ENCODE measurements around the gene RTEL1.

RTEL1 gene

GRCh38 chr20:63652192-63652980 is 5.7 kb upstream of the RTEL1 start:
- ATAC-seq = peak; percentile 20
- TF ChIP-seq, protein P1, sequence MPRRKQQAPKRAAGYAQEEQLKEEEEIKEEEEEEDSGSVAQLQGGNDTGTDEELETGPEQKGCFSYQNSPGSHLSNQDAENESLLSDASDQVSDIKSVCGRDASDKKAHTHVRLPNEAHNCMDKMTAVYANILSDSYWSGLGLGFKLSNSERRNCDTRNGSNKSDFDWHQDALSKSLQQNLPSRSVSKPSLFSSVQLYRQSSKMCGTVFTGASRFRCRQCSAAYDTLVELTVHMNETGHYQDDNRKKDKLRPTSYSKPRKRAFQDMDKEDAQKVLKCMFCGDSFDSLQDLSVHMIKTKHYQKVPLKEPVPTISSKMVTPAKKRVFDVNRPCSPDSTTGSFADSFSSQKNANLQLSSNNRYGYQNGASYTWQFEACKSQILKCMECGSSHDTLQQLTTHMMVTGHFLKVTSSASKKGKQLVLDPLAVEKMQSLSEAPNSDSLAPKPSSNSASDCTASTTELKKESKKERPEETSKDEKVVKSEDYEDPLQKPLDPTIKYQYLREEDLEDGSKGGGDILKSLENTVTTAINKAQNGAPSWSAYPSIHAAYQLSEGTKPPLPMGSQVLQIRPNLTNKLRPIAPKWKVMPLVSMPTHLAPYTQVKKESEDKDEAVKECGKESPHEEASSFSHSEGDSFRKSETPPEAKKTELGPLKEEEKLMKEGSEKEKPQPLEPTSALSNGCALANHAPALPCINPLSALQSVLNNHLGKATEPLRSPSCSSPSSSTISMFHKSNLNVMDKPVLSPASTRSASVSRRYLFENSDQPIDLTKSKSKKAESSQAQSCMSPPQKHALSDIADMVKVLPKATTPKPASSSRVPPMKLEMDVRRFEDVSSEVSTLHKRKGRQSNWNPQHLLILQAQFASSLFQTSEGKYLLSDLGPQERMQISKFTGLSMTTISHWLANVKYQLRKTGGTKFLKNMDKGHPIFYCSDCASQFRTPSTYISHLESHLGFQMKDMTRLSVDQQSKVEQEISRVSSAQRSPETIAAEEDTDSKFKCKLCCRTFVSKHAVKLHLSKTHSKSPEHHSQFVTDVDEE (CRISPR knock-in tag; IDR thresholded peaks at IDR 0.05) = no peak
- TF ChIP-seq ZNF565 (CRISPR knock-in tag; conservative IDR thresholded peaks at IDR 0.05; ENCODE audit: low read depth) = no peak
- no peak for TF ChIP-seq GLIS3 (CRISPR knock-in tag; IDR thresholded peaks at IDR 0.05)
- no peak for TF ChIP-seq ZFP30 (CRISPR knock-in tag; IDR thresholded peaks at IDR 0.05)
- no peak for TF ChIP-seq TOX (CRISPR knock-in tag; IDR thresholded peaks at IDR 0.05; ENCODE audit: borderline replicate concordance)
- no peak for TF ChIP-seq BACH2 (CRISPR knock-in tag; IDR thresholded peaks at IDR 0.05; ENCODE audit: borderline replicate concordance)
- TF ChIP-seq ISL1 (CRISPR knock-in tag; IDR thresholded peaks at IDR 0.05) = no peak
- no peak for TF ChIP-seq ESRRG (CRISPR knock-in tag; IDR thresholded peaks at IDR 0.05)
- no peak for TF ChIP-seq ZNF70 (CRISPR knock-in tag; IDR thresholded peaks at IDR 0.05)

GRCh38 chr20:63653041-63653973 is 4.8 kb upstream of the RTEL1 start, which contains the start of gene STMN3:
Gene STMN3, minus strand, starts transcription at chr20:63653424. Its CDS starts 79 bp downstream, at chr20:63653345.
- TF ChIP-seq ZNF70 (CRISPR knock-in tag; IDR thresholded peaks at IDR 0.05) = no peak
- TF ChIP-seq ZFP30 (CRISPR knock-in tag; IDR thresholded peaks at IDR 0.05) = peak; percentile 27; the same call in 1 of the 2 replicates
- TF ChIP-seq PATZ1 (CRISPR knock-in tag; IDR thresholded peaks at IDR 0.05; ENCODE audit: borderline replicate concordance) = peak; percentile 58; the same call in 1 of the 2 replicates

DNA sequence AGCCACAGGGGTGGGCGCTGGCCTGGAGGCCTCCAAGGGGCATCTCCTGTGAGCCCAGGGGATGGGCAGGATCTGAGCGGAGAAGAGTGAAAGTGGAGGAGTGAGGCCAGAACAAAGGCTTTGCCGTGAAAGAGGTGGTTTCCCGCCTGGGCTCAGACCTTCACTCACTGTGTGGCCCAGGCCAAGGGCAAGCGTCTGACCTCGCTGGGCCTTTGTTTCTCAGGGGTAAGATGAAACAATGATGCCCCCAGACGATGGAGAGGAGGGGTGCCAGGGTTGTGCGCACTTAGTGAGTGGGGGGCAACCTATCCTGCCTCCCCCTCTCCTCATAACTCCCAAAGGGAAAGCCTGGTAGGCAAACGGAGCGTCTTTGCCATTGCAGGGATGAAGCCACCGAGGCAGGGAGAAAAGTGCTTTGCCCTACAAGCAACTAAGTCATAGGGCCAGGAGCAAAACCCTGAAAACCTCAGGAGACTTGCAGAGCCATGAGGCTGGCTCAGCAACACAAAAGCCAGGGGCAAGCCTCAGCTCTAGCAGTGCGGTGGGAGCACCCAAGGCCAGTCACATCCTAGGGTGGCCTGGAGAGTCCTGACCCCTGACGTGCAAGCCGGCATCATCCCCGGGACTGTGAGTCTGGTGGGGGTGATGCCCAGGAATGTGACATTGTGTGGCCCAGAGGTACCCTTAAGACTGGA is 4.0 kb upstream of the RTEL1 start:
- TF ChIP-seq ZC3H10 (CRISPR knock-in tag; IDR thresholded peaks at IDR 0.05) = no peak
- TF ChIP-seq ZFP30 (CRISPR knock-in tag; IDR thresholded peaks at IDR 0.05) = no peak
- TF ChIP-seq ZNF8 (CRISPR knock-in tag; IDR thresholded peaks at IDR 0.05) = no peak
- TF ChIP-seq ZNF70 (CRISPR knock-in tag; IDR thresholded peaks at IDR 0.05) = no peak
- no peak for TF ChIP-seq CSDC2 (CRISPR knock-in tag; IDR thresholded peaks at IDR 0.05)
- no peak for TF ChIP-seq BACH2 (CRISPR knock-in tag; IDR thresholded peaks at IDR 0.05; ENCODE audit: borderline replicate concordance)
- no peak for TF ChIP-seq RARB (CRISPR knock-in tag; IDR thresholded peaks at IDR 0.05)
- TF ChIP-seq TOX (CRISPR knock-in tag; IDR thresholded peaks at IDR 0.05; ENCODE audit: borderline replicate concordance) = no peak
- TF ChIP-seq SNAI2 (CRISPR knock-in tag; IDR thresholded peaks at IDR 0.05) = no peak
- TF ChIP-seq TCF4 (CRISPR knock-in tag; IDR thresholded peaks at IDR 0.05; ENCODE audit: borderline replicate concordance) = no peak
- TF ChIP-seq, protein P2, sequence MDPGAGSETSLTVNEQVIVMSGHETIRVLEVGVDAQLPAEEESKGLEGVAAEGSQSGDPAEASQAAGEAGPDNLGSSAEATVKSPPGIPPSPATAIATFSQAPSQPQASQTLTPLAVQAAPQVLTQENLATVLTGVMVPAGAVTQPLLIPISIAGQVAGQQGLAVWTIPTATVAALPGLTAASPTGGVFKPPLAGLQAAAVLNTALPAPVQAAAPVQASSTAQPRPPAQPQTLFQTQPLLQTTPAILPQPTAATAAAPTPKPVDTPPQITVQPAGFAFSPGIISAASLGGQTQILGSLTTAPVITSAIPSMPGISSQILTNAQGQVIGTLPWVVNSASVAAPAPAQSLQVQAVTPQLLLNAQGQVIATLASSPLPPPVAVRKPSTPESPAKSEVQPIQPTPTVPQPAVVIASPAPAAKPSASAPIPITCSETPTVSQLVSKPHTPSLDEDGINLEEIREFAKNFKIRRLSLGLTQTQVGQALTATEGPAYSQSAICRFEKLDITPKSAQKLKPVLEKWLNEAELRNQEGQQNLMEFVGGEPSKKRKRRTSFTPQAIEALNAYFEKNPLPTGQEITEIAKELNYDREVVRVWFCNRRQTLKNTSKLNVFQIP (CRISPR knock-in tag; IDR thresholded peaks at IDR 0.05; ENCODE audit: borderline replicate concordance, low read depth) = no peak
- TF ChIP-seq OSR1 (CRISPR knock-in tag; IDR thresholded peaks at IDR 0.05) = no peak
- no peak for TF ChIP-seq ESRRG (CRISPR knock-in tag; IDR thresholded peaks at IDR 0.05)
- TF ChIP-seq PPARA (CRISPR knock-in tag; IDR thresholded peaks at IDR 0.05; ENCODE audit: borderline replicate concordance) = no peak
- TF ChIP-seq ZNF565 (CRISPR knock-in tag; conservative IDR thresholded peaks at IDR 0.05; ENCODE audit: low read depth) = no peak
- TF ChIP-seq, protein P3, sequence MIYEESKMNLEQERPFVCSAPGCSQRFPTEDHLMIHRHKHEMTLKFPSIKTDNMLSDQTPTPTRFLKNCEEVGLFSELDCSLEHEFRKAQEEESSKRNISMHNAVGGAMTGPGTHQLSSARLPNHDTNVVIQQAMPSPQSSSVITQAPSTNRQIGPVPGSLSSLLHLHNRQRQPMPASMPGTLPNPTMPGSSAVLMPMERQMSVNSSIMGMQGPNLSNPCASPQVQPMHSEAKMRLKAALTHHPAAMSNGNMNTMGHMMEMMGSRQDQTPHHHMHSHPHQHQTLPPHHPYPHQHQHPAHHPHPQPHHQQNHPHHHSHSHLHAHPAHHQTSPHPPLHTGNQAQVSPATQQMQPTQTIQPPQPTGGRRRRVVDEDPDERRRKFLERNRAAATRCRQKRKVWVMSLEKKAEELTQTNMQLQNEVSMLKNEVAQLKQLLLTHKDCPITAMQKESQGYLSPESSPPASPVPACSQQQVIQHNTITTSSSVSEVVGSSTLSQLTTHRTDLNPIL (CRISPR knock-in tag; IDR thresholded peaks at IDR 0.05; ENCODE audit: low read depth) = no peak
- TF ChIP-seq GLIS3 (CRISPR knock-in tag; IDR thresholded peaks at IDR 0.05) = no peak
- no peak for TF ChIP-seq PATZ1 (CRISPR knock-in tag; IDR thresholded peaks at IDR 0.05; ENCODE audit: borderline replicate concordance)
- ATAC-seq = no peak

More at GRCh38 chr20:63653041-63653973, 4.8 kb upstream of the RTEL1 start, which contains the start of gene STMN3:
- ATAC-seq = peak; percentile 80

All from SK-N-SH treated with all-trans-retinoic acid at 6 μM for 48 hours (cell line).